ENCODE data around the gene FILIP1.

The FILIP1 gene

GRCh38 chr6:75268121-75268987 is 225.2 kb downstream of the FILIP1 start:
- peak; percentile 55 for DNase-seq (ENCODE audit: low spot score)

GRCh38 chr6:75267461-75267860 is 226.1 kb downstream of the FILIP1 start:
- DNase-seq (ENCODE audit: low spot score) = no peak

- peak; percentile 59 for DNase-seq (ENCODE audit: low spot score)
Measured at GRCh38 chr6:75266716-75267291, 226.8 kb downstream of the FILIP1 start.

GRCh38 chr6:75263401-75263750 is 230.2 kb downstream of the FILIP1 start:
- no peak for DNase-seq (ENCODE audit: low spot score)

GRCh38 chr6:75262716-75263400 is 230.7 kb downstream of the FILIP1 start:
- DNase-seq (ENCODE audit: low spot score) = no peak

- no peak for DNase-seq (ENCODE audit: low spot score)
Measured at GRCh38 chr6:75261299-75261698, 232.3 kb downstream of the FILIP1 start.

- DNase-seq (ENCODE audit: low spot score) = no peak
Measured at GRCh38 chr6:75257343-75258087, 236.1 kb downstream of the FILIP1 start.

- DNase-seq (ENCODE audit: low spot score) = no peak
Measured at GRCh38 chr6:75250552-75250951, 243.0 kb downstream of the FILIP1 start.

- DNase-seq (ENCODE audit: low spot score) = no peak
Measured at GRCh38 chr6:75249837-75250236, 243.8 kb downstream of the FILIP1 start.

GRCh38 chr6:75246386-75246785 is 247.2 kb downstream of the FILIP1 start:
- DNase-seq (ENCODE audit: low spot score) = no peak

GRCh38 chr6:75244063-75244584 is 249.5 kb downstream of the FILIP1 start:
- DNase-seq (ENCODE audit: low spot score) = peak; percentile 18

- DNase-seq (ENCODE audit: low spot score) = peak; percentile 95
Measured at GRCh38 chr6:75243333-75244062, 250.1 kb downstream of the FILIP1 start, which contains the start of gene COX7A2. Gene COX7A2 (minus strand): TSS chr6:75243801. CDS start chr6:75243734, 67 bp downstream.
